HG03460 (cell line): ENCODE data around the gene NR3C2.
"Not testable (repeated sequence)": the region's sequence is repeated elsewhere in the genome, so short reads cannot be mapped to it uniquely, and the experiment has no call there.

Experiments
- ATAC-seq: cut with Tn5 transposase; IDR thresholded peaks from one replicate; pipeline ENCODE4 v1.9.1; 2021; ENCODE audit not compliant: unreplicated experiment

The NR3C2 gene

DNA sequence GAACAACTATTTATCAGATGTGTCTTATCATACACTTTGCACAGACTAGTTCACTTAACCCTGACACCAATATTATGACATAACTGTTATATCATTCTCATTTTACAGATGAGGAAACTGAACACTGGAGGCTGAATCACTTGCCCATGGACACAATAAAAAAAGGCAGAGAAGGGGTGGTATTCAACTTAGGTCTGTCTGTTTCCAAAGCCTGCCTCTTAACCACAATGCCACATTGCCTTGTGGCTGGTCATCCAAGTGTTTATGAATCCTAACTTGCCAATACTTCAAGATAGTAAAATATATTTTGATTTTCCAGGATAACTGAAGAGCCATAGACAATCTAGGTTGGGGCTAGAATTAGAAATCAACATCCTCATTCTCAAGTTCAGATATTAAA is 327.8 kb downstream of the NR3C2 start:
- no peak for ATAC-seq

DNA sequence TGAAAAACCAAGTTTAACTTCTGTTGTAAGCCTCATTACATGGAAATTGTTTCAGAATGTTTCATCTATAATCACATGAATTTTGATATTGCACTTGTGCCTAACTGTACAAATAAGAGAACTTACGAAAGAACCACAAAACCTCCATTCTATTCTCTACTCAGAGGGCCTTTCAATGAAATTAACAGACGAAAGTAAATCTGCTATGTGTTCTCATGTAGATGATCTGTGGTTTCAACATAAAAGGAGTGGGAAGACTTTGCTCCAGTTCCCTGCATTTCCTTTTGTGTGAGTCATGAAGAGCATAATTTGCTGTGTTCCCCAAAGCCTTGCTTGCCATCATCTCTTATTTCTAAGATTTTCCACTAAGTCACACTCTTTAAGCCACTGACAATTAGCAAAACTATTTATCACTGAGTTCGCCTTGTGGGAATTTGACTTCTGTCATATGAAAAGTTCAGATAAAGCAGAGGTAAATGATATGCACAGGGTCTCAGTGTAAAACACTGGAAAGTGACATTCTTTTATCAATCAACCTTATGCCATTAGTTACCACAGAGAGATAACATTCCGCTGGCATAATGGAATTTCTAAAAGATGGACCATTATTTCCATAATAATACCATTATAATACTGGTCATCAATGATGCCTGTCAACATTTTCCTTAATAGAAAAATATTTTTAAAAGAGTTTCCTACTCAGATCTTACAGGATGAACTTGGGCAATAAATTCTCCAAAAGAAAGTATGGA is 329.8 kb downstream of the NR3C2 start:
- ATAC-seq = no peak

DNA sequence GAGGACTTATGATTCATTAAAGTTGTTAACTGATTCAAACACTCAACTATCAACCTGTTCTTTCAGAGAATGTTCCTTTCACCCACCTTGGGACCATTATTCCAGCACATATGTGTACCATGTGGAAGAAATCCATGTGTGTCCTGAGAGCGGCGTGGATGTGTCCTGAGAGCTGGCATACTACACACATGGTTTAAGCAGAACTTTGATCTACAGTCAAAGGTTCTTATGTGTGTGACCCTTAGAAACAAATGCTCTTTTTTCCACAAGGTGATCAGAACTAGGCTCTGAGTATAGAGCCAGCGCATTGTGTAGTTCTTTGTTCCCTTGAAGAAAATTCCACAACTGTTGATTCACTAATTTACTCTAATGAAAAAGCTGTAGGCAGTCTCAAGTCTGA is 332.0 kb downstream of the NR3C2 start:
- ATAC-seq = no peak

DNA sequence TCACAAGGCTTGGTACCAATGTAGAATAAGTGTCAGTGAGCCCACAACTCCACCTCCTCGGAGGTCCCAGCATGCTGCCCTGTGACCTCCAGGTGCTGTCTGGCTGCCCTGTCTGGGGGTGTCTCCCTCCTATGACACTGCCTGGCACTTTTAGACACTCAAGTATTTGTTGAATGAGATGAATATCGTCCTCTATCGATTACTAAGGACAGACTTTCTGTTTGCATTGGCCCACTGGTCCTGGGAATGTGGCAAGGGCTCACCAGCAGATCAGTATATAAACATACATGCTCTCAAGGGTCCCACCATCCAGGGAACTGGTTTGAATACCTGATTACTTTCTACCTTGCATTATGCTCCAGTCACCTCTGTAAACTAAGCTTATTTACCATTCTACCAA is 333.0 kb downstream of the NR3C2 start:
- no peak for ATAC-seq

DNA sequence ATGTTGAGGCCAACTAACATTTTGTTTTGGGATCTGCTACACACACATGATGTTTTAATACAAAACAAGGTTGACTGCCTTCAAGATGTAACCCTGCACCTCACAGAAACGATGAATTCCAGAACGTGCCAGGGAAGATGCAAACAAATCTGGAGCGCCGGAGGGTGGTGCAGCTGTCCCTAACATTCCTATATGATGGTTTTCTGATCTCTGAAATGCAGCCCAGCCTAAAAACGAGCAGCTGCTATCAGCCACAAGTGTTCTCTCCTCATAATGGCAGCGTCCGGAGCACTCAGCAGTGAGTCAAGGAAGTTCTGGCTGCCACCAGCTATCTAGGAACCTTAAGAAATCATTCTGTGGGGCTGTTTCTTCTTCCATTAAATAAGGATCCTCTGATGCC is 333.4 kb downstream of the NR3C2 start:
- no peak for ATAC-seq

DNA sequence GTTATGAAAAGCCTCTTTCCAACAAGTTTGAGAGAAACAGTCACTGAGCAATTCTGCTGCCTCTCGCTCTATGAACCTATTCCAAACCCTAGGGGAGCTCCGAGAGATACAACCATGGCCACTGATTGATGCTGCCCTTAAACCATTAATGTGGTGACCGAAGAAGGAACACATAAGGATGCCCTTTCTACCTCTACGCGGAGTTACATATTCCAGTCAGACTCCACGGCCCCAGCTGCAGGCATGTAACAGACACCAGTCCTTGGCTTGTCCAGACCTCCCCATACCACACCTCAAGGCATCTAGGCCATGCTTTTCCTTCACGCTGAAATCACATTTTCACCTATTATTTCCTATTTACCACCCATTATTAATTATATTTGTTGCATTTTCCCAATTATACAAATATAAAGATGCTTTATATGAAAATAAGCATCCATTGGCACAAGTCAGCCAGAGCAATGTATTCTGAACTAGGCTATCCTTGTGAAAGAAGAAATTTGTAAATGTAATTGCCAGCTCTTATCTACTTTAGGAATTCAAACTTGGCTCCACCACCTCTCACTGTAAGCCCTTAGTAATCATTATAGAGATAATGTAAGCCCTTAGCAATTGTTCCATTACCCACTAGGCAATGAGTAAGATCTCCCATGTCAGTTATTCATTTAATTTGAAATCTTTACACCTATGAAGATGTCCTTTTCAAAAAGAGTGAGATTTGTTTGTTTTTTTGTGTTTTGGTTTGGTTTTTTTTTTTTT is 338.4 kb downstream of the NR3C2 start:
- ATAC-seq = no peak

DNA sequence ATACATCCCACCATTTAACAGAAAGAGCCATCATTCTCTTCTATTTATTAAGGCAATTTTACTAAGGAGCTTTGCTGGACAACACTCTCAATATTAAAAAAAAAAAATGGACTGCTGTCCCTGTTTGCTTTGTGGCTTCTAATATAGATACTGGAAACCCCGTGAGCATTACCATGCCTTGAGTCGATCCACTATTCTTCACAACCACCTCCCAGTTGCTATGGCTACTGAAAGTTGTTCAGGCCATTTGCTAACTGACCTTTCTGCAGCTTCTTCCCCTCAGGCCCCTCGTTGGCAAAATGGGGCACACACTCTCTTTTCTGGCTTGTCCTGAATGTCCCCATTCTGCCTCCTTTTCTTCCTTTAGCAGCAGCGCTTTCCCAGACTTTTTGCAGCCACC is 340.4 kb downstream of the NR3C2 start:
- no peak for ATAC-seq

DNA sequence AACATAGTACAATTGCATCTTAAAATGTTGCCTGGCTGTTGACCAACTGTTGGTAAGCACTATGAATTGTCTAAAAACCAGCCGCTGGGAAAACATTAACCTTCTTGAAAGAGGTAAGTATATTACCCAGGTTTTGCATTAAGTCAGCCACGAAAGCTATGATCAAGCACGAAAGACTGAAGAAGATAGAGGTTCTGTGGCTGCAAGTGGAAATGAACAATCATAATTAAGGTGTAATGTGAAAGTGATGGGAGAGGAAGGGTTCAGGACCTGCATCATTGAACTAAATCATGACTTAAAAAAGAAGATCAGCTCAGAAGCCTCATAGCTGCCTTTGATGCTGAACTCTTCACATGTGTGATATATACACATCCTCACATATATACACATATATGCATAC is 341.0 kb downstream of the NR3C2 start:
- no peak for ATAC-seq

DNA sequence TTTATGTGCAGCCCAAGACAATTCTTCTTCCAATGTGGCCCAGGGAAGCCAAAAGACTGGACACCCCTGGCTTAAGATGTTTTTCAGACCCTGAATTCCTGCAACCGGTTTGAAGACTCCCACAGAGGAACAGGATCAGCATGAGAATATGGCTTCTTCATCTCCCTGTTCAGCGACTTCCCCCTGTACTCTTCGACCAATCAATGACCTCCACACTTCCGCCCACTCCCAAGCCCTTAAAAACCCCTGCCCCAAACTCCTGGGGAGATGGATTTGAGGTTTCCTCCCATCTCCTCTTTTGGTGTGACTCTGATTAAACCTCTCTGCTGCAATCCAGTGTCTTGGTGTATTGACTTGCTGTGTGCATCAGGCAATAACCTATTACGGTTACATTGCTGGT is 344.4 kb downstream of the NR3C2 start:
- ATAC-seq = no peak

DNA sequence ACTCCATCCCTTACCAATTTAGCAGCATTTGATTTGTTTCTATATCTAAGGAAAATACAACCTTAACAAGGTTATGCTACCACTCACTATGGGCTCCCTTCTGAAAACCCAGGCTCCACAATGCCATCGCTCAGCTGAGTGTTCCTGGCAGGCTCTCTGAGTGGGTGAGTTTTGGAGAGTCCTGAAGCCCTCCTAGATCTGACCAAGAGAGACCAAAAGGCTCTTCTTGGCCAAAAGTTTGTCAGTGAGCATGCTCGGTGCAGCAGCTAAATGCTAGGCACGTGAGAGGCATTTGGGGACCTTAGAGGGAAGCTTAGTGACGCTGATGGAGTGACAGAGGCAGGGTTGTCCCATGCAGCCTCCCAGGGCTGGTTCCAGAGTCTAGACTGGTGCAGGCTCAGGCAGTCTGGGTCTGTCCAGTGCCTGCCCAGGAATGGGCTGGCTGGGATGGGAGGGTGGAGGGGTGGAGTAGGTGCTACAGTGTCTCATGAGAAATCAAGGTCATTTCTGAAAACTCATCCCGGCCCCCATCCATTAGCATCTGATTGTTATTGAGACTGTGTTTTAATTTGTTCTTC is 346.8 kb downstream of the NR3C2 start:
- ATAC-seq = no peak

DNA sequence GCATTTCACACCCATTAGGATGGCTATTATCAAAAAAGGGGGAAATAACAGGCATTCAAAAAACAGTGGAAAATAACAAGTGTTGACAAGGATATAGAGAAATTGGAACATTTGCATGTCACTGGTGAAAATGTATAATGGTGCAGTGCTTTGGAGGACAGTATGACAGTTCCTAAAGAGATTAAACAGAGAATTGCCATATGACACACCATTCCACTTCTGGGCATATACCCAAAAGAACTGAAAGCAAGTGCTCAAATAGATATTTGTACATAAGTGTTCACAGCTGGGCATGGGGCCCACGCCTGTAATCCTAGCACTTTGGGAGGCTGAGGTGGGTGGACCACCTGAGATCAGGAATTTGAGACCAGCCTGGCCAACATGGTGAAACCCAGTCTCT is 348.1 kb downstream of the NR3C2 start:
- ATAC-seq = no peak

DNA sequence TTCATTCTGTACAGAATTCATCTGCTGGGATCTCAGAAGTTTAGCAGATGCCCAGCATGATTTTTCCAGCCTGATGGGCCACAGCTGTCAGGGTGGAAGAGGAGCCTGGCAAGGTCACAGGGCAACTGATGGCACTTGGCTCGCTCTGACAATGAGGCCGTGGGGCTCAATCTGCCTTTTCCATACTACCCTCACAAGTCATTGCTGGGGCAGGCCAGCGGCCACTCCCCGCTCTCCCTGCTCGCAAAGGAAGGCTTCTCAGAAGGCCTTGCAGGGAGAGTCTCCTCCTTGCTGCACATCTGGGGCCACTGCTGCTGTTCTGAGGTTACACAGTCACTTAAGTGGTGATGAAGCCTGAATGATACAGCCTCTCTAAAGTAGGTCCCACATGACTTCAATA is 349.1 kb downstream of the NR3C2 start:
- no peak for ATAC-seq

DNA sequence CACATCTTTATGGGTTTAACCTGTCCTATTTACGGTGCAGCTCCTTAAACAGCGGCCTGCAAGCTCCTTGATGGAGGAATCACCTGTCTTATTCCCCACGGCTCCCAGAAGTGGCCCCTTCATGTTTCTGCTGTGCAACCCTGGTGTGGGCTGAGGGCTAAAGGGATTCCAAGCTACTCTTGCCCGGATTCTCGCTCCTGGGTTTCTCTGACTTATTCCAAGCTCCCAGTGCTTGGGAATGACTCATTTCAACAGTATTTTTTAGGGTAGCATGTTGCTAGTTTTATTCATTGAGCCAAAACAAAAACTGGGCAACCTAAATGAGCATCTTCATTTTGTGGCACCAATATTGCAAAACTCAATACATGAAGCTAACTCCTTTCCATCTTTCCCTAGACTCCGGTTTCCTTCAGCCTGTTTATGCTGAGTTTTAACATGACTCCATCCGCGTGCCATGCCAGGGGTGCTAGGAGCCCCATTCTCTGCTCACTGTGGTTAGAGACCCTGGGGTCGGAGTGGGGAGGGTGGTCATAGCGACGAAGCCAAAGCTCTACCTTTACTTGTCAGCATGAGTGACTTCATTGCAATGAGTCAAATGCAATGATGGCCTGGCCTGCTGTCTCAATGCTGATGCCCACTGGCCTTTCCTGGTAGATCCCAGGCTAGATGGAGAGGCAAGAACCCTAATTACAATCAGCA is 349.7 kb downstream of the NR3C2 start:
- no peak for ATAC-seq

DNA sequence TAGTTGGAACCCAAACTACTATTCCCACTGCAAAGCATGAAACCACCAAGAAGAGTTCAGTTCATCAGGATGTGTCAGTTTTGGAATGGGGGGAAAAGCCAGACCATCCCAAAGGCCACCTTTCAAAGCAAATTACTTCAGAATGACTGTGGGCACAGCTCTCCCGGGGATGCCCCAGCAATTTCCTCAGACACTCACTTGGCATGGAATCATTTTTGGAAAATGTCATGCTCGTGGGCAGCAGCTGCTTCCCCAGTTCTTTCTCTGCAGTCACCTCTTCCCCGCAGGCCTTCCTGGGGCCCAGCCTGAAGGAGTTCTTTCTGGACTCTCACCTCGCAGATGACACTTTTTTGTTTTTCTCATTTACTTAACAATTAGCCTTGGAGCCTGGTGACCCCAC is 350.3 kb downstream of the NR3C2 start:
- no peak for ATAC-seq

DNA sequence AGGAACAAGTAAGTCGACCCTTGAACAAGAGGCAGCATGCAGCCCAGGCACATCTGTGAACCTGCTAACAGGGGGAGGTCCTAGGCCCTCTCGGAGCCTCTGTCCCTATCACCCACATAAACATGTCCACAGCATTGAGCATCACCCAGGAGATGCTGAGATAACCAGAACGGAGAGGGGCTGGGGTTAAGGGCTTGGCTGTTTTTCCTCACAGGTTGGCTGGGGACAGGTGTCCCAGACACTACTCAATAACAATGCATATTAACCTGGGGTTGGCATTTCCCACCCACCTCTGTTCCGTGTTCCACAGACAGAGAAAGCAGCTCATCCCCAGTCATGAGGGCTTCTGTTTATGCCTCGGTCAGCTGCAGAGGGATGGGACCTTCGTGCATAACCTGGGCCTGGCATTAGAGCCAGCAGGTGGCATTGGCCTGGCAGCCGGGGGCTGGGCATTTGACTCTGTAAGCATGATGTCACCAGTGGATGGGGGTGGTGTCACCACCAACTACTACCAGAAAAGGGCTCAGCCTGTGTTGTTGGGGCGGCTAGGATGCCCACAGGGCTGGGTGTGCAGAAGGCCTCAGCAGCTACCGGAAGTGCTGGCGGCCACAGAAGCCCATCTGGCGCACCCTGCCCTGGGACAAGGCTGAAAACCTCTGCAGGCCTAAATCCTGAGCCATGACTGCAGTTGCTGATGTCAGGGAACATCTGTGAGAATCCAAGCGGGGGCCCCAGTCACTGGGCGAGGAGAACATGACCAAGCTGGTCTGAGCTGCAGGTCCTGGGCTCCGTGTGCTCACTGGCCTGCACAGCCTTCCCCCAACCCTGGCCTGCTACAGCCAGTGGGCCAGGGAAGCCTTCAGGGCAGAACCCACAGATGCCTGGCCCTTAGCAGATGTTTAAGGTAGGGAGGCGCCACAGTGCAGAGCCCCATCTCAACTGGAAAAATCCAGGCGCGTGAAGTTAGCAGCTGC is 351.4 kb downstream of the NR3C2 start:
- no peak for ATAC-seq

DNA sequence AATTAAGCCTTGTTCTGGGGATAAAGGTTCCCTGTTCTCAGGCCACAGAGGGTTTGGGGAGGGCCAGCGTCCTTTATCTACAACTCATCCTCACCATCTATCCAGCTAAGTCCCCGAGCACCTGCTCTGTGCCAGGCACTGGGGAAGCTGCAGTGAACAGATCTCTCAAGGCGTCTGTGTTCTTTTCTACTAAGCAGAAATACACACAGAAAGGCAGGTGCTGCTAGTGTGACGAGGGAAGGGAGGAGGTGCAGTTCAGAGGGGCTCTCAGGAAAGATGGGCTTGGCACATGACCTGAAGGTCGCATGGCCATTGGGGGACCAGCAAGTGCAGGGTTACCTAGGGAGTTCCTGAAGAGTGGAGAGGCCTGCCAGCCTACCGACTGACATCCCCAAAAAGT is 352.2 kb downstream of the NR3C2 start:
- ATAC-seq = no peak

DNA sequence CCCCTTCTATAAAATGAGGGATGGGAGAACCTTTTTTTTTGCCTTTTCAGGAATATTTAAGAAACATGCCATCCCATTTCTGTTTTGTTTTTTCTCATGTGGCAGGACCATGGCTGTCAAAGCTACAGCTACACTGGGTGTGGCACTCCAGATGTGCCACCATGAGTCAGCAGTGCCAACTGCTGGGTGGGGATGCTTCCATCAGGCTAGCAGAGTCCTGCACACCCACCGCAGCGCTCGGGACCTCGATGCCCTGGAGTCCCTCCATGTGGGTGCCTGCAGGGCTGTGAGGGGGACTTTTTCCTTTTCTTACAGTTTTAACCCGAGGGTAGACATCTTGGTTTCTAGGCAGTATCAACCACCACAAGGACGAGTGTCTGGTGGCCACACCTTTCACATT is 352.6 kb downstream of the NR3C2 start:
- no peak for ATAC-seq

DNA sequence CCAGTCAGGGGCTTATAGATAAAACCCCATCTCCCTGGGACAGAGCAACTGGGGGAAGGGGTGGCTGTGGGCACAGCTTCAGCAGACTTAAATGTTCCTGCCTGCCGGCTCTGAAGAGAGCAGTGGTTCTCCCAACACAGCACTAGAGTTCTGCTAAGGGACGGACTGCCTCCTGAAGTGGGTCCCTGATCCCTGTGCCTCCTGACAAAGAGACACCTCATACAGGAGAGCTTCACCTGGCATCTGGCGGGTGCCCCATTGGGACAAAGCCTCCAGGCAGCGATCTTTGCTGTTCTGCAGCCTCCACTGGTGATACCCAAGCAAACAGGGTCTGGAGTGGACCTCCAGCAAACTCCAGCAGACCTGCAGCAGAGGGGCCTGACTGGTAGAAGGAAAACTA is 359.1 kb downstream of the NR3C2 start:
- not testable (repeated sequence) for ATAC-seq

DNA sequence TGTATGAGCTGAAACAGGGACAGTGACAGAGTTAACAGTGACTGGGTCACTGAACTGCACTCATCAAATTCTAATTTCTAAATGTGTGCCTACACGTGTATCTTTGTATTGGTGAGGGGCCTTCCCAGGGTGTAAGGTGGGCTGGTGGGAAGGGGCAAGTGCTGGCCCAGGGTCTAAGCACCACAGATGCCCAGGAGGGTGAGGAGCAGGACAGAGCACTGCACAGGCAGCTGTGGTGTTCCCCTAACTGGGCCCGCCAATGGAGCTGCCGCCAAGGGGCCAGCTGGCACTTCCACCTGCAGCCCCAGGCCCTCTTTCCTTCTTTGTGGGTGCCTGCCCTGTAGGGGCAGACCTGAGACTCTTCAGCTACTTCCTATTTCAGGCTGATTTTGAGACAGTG is 360.5 kb downstream of the NR3C2 start:
- no peak for ATAC-seq

DNA sequence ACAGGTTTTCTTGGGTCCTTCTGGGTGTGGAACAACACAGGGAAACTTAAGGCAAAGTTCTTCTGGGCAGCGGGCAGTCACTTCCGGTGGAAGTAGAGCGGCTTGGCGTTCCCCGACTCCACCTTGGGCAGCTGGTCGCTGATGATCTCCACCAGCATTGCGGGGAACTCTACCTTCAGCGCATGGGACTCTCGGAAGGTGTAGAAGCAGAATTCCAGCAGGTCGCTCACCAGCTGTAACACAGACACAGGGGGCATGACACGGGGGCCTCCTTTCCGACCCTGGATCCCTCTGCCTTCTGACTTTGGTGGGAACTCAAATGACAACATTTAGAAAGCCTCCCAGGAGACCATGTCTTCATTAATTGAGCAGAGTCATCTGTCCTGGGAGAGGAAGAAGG is 360.9 kb downstream of the NR3C2 start:
- no peak for ATAC-seq

DNA sequence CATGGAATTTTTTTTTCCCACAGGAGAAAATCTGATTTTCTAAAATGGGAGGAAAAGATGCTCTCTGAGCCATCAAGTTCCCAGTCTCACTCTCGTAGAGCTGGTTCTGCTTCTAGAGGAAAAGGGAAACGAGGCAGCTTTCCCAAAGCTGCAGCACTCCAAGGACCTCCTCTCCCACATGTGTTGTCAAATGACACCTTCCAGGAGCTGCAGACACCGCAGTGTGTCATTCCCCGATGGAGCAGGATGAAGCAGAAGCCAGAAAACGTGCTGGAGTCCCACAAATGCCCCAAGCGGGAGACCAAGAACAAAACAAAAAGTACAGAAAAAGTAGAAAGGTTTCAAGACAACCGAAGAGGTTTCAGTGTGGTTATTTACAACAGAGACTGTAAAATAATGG is 362.3 kb downstream of the NR3C2 start:
- ATAC-seq = no peak
